Tongue (tissue), 2 donors: Measurements from ENCODE around the gene OGT. TPM values are rescaled to one million over a fixed set of nuclear protein-coding genes. Genes with fewer than 3 reads are reported as not detected.
A peak's percentile ranks its signal among the peaks of the same experiment; 100 is the strongest.
"Not testable (repeated sequence)": the region's sequence is repeated elsewhere in the genome, so short reads cannot be mapped to it uniquely, and the experiment has no call there.

ENCODE experiments used
- DNase-seq: peaks from one replicate; pipeline ENCODE4 v3.0.0-alpha.2; 2015
- total RNA-seq: library from RNA; depleted of rRNA; stranded (reverse); fragments of >200 nt; gene quantifications from one replicate; pipeline ENCODE4 v1.2.3, GENCODE V29; 2014

OGT gene
- total RNA-seq = 194 TPM

DNA sequence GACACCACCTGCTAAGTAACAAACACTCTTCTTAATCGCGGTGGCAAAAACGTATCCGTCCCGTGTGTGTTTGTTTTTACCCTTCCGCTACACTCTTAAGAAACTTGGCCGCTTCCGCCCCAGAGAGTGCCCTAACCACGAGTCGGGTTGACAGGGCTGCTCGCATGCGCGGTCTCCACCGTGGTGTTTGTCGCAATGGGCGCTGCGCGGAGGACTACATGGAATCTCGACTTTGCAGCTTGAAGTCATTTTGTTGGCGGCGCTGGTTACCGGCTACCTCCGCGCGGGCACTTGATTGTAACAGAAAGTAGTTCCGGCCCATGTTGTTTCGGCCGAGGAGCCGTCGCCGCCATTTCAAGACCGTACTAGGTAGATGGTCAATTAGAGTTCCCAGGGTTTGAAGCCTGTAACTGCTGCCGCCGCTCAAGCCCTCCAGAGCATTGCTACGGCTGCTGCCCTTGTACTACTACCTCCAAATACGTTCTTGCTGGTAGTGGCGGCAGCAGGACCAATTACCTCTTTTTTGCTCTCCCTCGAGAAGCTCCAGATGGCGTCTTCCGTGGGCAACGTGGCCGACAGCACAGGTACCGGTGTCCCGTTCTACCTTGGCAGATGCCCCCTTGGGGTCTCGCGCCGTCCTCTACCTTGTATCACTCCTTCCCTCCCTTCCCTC is at the start of gene OGT:
TSS of gene OGT (plus strand) at position 352 of the 673 bp plus-strand sequence. CDS start at position 548, 196 bp downstream.
- peak; percentile 97 for DNase-seq

DNA sequence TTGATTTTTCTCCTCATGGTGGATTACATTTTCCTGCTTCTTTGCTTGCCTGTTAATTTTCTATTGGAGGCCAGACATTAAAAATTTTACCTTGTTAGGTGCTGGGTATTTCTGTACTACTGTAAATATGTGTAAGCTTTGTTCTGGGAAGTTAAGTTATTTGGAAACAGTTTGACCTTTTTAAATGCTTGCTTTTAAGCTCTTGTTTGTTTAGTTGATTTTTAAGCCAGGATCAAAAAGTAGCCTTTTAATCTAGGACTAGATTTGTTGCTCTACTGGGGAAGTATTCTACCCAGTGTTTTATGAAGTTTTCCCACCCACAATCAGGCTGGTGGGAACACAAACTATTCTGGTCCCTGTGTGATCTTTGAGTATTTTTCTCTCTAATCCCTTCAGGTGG is 45.1 kb upstream of the OGT start:
- DNase-seq = no peak

DNA sequence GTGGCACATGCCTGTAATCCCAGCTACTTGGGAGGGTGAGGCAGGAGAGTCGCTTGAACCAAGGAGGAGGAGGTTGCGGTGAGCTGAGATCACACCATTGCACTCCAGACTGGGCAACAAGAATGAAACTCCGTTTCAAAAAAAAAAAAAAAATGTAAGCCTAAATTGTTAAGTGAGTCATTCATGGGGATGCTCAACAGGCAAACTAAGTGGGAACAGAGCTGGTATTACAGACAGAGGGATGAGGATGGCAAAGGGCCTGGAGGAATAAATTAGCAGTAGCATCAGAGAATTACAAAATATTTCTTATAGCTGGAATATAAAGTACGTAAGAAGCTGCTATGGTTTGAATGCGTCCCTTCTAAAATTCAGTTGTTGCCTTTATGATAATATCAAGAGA is 43.4 kb upstream of the OGT start:
- no peak for DNase-seq

DNA sequence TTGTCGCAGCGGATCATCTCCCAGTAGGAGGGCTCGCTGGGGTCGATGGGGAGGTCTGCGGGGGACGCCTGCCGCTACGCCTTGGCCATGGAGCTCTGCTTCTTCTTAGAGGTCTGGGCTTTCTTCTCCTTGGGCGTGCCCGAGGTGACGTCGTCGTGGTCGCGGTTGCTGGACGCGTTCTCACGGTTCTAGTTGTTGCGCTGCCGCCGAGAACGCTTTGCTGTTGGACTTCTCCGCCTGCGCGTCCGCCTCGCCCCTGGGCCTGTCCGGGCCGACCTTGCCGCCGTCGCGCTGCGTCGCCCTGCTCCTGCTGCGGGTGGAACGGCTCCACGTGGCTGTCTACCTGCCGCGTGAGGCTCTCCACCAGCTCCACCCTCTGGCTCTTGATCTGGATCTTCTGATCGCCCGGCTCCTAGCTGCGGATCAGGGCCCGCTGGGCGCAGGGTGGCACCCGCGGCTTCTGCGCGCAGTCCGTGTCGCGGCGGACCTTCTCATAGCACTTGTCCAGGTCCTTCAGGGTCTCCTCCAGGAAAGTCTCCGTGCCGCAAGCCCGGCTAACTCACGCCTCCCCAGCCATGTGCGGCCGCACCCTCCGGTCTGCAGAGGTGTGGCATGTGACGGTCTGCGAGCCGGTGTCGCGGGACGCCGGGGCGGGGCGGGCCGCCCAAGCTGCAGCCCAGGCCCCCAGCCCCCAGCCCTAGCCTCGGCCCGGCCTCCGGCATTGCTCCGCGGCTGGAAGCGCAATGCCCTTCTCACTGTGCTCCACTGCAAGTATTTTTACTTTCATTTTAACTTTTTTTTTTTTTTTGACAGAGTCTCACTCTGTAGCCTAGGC is 40.5 kb upstream of the OGT start:
- DNase-seq = peak; percentile 35

- DNase-seq = peak; percentile 22
Measured at GRCh38 chrX:71493111-71493613, 39.7 kb upstream of the OGT start.

GRCh38 chrX:71495979-71496378 is 36.9 kb upstream of the OGT start:
- DNase-seq = not testable (repeated sequence)

GRCh38 chrX:71496476-71496875 is 36.4 kb upstream of the OGT start:
- DNase-seq = no peak

GRCh38 chrX:71502080-71502479 is 30.8 kb upstream of the OGT start:
- DNase-seq = not testable (repeated sequence)

GRCh38 chrX:71504346-71504745 is 28.6 kb upstream of the OGT start:
- DNase-seq = no peak

- no peak for DNase-seq
Measured at GRCh38 chrX:71509289-71509688, 23.6 kb upstream of the OGT start.

DNA sequence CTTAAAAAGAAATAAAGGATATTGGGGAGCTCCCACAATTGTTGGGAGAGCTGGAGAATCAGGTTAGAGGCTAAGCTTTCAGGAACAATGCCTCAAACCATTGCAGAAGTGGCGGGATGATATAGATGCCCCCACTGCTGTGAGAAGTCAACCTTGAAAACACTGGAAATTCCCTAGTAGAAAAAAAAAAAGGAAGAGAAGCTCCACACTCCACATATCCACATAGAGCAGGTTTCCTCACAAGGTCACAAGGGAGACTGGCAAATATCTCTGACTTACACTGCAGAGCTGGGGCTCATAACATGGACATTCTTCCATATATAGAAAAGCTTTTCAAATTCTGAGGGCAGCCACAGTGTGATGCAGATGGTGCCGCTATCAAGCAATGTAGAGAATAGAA is 22.7 kb upstream of the OGT start:
- no peak for DNase-seq

DNA sequence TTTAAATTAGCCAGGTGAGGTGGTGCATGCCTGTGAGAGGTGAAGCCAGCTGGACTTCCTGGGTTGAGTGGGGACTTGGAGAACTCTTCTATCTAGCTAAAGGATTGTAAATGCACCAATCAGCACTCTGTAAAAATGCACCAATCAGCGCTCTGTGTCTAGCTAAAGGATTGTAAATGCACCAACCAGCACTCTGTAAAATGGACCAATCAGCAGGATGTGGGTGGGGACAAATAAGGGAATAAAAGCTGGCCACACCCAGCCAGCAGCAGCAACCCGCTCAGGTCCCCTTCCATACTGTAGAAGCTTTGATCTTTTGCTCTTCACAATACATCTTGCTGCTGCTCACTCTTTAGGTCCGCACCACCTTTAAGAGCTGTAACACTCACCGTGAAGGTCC is 19.2 kb upstream of the OGT start:
- DNase-seq = not testable (repeated sequence)

DNA sequence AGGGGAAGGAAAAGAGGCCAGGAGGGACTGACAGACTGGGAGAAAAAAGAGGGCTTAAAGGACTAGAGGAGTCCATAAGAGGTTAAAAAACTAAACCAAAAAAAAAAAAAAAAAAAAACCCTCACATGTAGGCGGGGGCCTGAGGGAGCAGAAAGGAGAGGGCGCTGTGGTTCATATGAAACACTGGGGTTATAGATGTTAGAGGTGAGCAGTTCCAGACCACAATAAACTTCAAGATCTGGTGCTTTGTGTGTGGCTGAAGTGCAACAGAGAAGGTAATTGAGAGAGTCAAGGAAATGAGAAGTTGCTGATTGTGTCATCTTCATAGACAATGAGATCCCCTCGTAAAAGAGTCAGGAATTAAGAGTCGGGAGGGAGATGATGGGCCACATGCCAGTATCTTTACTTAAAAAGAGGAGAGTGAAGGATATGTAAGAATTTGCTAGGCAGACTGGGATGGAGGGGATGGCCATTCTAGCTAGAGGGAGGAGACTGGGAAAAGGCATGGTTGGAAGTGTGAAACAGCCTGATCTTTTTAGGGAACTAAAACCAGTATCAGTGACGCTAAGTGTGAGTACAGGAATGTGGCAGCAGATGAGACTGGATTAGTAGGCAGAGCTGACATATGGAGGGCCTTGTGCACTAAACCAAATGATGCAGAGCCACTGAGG is 18.4 kb upstream of the OGT start:
- DNase-seq = peak; percentile 26

DNA sequence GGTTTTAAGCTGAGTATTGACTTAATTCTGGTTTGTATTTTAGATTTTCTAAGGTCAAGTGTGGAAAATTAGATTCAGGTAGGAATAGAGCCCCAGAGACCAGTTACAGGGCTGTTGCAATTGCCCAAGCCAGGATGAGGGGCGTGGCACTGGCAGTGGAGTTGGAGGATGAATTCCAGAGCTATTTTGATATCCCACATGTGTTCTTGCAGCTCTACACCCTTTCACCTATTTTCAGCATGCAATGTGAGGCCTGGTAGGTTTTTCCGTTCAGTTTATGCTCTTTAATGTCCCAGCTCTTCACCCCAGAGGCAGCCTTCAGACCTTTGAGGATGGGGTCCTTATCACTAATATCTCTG is 17.9 kb upstream of the OGT start:
- DNase-seq = peak; percentile 33

DNA sequence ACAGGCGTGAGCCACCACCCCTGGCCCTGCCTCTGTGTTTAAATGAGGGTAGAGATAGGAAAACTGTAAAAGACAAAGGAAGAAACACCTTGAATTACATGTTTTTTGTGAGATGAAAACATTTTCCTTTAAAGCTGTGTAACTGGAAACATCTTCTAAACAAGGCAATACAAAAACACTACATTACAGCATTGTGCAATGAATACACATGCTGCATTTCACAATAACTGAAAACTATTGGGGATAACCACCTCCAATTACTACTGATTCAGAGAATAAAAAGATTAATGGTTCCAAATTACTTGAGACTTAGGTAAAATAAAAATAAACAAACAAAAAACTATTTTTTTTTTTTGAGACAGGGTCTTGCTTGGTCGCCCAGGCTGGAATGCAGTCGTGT is 7.6 kb upstream of the OGT start:
- DNase-seq = no peak

DNA sequence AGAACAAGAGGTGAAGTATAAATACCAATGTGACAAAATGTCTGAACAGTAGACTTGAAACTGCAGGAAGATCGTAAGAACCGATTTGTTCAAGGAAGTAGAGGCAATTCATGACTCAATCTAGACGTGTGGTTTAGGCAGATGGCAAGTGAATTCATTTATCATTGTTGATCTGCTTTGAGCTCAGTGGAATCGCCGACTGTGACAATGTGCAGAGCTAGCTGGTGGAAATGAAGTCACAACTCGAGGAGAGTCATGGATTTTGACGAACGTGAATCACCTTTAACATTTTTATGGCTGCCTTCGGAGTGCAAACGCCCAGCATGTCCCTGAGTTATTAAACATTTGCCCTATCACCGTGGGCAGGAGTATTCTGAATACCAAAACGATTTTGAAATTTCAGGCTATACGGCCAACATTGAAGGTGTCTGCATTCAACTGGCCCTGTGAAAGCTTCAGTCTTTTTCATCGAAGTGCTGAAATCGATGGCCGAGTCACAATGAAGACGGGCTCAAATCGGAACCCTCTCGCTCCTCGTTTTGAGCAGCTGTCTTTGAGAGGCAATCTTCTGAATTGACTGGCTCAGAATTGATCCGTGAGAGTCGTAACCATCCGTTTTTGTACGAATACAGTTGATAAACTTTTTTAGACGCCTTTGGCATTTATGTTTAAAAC is 689 bp upstream of the OGT start:
- no peak for DNase-seq

DNA sequence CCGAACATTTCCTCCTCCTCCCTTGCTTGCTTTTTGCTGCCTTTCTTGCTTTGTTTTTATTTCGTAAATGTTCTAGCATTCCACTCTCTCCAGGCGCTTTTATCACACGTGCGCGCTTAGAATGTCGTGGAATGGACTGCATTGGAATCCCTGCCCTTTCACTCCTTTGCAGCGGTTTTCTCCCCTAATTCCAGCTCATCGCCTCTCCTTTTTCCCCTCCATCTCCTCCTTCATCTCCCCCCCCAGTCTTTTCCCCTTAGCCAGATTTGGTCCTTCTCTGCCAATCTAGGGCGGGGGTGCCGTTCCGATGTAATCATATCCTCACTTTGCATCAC is 579 bp downstream of the OGT start:
- no peak for DNase-seq

GRCh38 chrX:71533851-71534561 is 1.1 kb downstream of the OGT start:
- peak; percentile 63 for DNase-seq

DNA sequence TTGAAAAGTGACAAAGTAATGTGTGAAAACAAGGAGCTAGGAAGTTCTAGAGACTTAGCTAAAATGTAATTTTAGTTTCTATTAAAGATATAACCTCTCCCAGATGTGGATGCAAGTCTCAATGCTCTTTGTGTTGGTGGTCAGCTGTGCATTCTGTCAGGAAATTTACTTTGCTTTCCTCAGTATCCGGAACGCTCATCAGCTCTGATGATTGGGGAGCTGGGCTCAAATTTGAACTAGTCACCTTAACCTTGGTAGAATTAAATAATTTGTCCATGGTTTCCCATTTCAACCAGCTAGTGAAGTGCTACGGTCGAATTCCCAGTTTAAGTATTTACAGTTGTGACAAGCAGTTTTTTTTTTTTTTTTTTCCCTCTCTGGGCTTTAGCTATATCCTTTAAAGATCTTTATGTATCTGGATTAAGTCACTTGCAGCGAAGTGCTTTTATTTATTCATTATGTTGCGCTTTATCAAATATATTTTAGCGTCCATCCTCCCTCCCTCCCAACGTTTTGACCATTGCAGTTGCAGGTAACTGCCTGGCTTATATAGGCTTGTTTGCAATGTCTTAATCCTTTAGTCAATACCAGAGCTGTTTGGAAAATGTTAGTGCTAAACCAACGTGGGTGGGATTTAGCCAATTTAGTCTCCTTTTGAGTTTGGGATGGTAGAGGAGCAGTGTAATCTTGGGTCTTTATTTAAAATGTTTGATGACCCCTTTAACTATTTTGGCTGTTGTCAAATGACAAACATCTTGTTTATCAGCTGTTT is 2.1 kb downstream of the OGT start:
- DNase-seq = no peak

DNA sequence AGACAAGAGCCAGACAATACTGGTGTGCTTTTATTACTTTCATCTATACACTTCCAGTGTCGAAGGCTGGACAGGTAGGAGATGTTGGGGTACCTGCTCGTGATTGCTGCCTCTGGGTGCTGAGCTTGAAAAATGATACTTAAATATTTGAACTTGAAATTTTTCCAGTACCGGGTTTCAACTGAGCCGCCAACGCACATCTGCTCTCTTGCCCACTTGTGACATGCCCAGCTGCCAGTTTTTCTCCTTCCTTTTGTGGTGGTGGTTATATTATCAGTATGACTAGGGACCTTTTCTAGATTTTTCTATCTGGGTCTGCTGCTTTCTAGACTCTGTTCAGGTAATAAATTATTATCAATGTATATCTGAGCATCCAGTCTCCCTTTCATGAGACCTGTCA is 3.4 kb downstream of the OGT start:
- peak; percentile 39 for DNase-seq

- no peak for DNase-seq
Measured at GRCh38 chrX:71537743-71538142, 4.8 kb downstream of the OGT start.
